Upper lobe of left lung (tissue), 6 donors: ENCODE measurements around the gene KCNJ1. TPM values are rescaled to one million over a fixed set of nuclear protein-coding genes. Genes with fewer than 3 reads are reported as not detected.

Source experiments
- ATAC-seq, 2 donors: fragments of 200-7000 bp; cut with Tn5 transposase; one replicate each; pipeline ENCODE4 v1.9.1; 2022; ENCODE audit warnings: mild to moderate bottlenecking in 2 of 2, moderate library complexity in 2 of 2; ENCODE audit not compliant: low FRiP score in 2 of 2
- DNase-seq, 2 donors: peaks; one replicate each; pipeline ENCODE4 v3.0.0-alpha.2; 2019 to 2020
- H3K27ac ChIP-seq, 4 donors: fragments of 200-600 bp; sonication (generic); one replicate each; pipeline ENCODE4 v1.5.1; 2016 to 2019
- H3K27me3 ChIP-seq, 4 donors: fragments of 200-600 bp; sonication (generic); one replicate each; pipeline ENCODE4 v1.5.1; 2017 to 2019
- H3K36me3 ChIP-seq, 4 donors: fragments of 200-600 bp; sonication (generic); one replicate each; pipeline ENCODE4 v1.5.1; 2016 to 2019
- H3K4me1 ChIP-seq, 4 donors: fragments of 200-600 bp; sonication (generic); one replicate each; pipeline ENCODE4 v1.5.1; 2018 to 2019
- H3K4me3 ChIP-seq, 4 donors: fragments of 200-600 bp; sonication (generic); one replicate each; pipeline ENCODE4 v1.5.1; 2017 to 2019; ENCODE audit warnings: mild to moderate bottlenecking in 2 of 4, moderate library complexity in 1 of 4
- H3K9me3 ChIP-seq, 4 donors: fragments of 200-600 bp; sonication (generic); one replicate each; pipeline ENCODE4 v1.5.1; 2018 to 2019
- CTCF ChIP-seq, 6 experiments: fragments of 450-650 bp in 4 of 6; fragments of 200-600 bp in 2 of 6; sonication (generic) in 2 of 6; IDR thresholded peaks; one replicate each; pipeline ENCODE4 v1.5.1; 2016 to 2019; ENCODE audit warnings: antibody characterized with exemption in 6 of 6
- EP300 ChIP-seq, 4 donors: sonication (generic); formaldehyde crosslinking; IDR thresholded peaks; one replicate each; pipeline ENCODE4 v1.5.1; 2017; ENCODE audit warnings: antibody characterized with exemption in 4 of 4, control low read depth in 2 of 4
- POLR2A ChIP-seq, 4 donors: fragments of 450-650 bp; IDR thresholded peaks; one replicate each; pipeline ENCODE4 v1.5.1; 2016 to 2017; ENCODE audit warnings: antibody characterized with exemption in 4 of 4, mild to moderate bottlenecking in 2 of 4
- POLR2AphosphoS5 ChIP-seq, 2 donors: sonication (generic); formaldehyde crosslinking; IDR thresholded peaks; one replicate each; pipeline ENCODE4 v1.5.1; 2017; ENCODE audit warnings: antibody characterized with exemption in 2 of 2
- WGBS, 2 donors: methylation state at CpG; one replicate each; pipeline ENCODE4 v1.1.5; 2017 to 2018; 5-methylcytosine and 5-hydroxymethylcytosine counted together
- total RNA-seq, 6 donors: library from RNA; depleted of rRNA in 4 of 6; stranded (reverse); fragments of >200 nt in 4 of 6; gene quantifications; one replicate each; pipeline versions ENCODE4 v1.1.0 to v1.2.1, GENCODE V29; 2016 to 2021
- donor health status: DM: no; HTN: no; CAD: no; lungs with moderate emphysema.
- donor health status: DM: no; HTN: yes; CAD: no; lungs with severe emphysema.

The KCNJ1 gene
- total RNA-seq, 6 donors from 2014 or later, result 0.15 to 0.59 (median 0.20) TPM; not detected in 3

- Histone ChIP-seq H3K27ac (no peak overlapping the region), H3K4me1 (no peaks in the 10 kb centered on the region), H3K4me3 (no peak overlapping the region), H3K27me3 (no peaks in the 10 kb centered on the region), H3K36me3 (peaks cover 0 to 45% (median 5%) of the 10 kb centered on the region in 4 donors), H3K9me3 (no peaks in the 10 kb centered on the region)
- WGBS, 2 donors, result 45 to 49% methylated on average over 9 of the region's 9 CpGs
- ATAC-seq, result peak in 1 of 2 donors; percentile 54
- TF ChIP-seq EP300 (IDR thresholded peaks at IDR 0.05), result no peak
- no peak for TF ChIP-seq POLR2AphosphoS5 (IDR thresholded peaks at IDR 0.05)
- no peak for TF ChIP-seq POLR2A (IDR thresholded peaks at IDR 0.05)
- TF ChIP-seq CTCF (IDR thresholded peaks at IDR 0.05), result no peak
- peak in 1 of 2 donors; percentile 31 for DNase-seq
Observed at GRCh38 chr11:128814856-128815705, 52.0 kb downstream of the KCNJ1 start.

GRCh38 chr11:128813729-128814128 is 53.4 kb downstream of the KCNJ1 start:
- TF ChIP-seq POLR2A (IDR thresholded peaks at IDR 0.05), result no peak
- DNase-seq (no peak), ATAC-seq (no peak)
- Histone ChIP-seq H3K27ac (no peak overlapping the region), H3K27me3 (no peaks in the 10 kb centered on the region), H3K4me1 (no peaks in the 10 kb centered on the region), H3K36me3 (peaks cover 2 to 52% (median 11%) of the 10 kb centered on the region in 4 donors), H3K4me3 (no peak overlapping the region), H3K9me3 (no peaks in the 10 kb centered on the region)
- WGBS, 2 donors, result 91 to 100% methylated on average over 4 of the region's 4 CpGs

- no peaks in the 10 kb centered on the region for H3K27me3 ChIP-seq
- 82 to 84% methylated on average over 8 of the region's 8 CpGs for WGBS, 2 donors
- peaks cover 2 to 69% (median 13%) of the 10 kb centered on the region in 4 donors for H3K36me3 ChIP-seq
- no peak overlapping the region for H3K27ac ChIP-seq
- no peak for TF ChIP-seq EP300 (IDR thresholded peaks at IDR 0.05)
- no peak for TF ChIP-seq POLR2AphosphoS5 (IDR thresholded peaks at IDR 0.05)
- no peak for TF ChIP-seq CTCF (IDR thresholded peaks at IDR 0.05)
- TF ChIP-seq POLR2A (IDR thresholded peaks at IDR 0.05), result no peak
- DNase-seq (no peak), ATAC-seq (no peak)
- H3K4me1 ChIP-seq, result no peaks in the 10 kb centered on the region
- no peak overlapping the region for H3K4me3 ChIP-seq
- H3K9me3 ChIP-seq, result no peaks in the 10 kb centered on the region
Observed at GRCh38 chr11:128810784-128811514, 56.1 kb downstream of the KCNJ1 start.

GRCh38 chr11:128809128-128809527 is 58.0 kb downstream of the KCNJ1 start:
- Histone ChIP-seq H3K27ac (no peak overlapping the region), H3K27me3 (no peaks in the 10 kb centered on the region), H3K4me1 (no peaks in the 10 kb centered on the region), H3K4me3 (no peak overlapping the region), H3K9me3 (no peaks in the 10 kb centered on the region), H3K36me3 (peaks cover 2 to 80% (median 13%) of the 10 kb centered on the region in 4 donors)
- no peak for DNase-seq
- 88 to 92% methylated on average over 6 of the region's 6 CpGs for WGBS, 2 donors
- TF ChIP-seq POLR2A (IDR thresholded peaks at IDR 0.05) (no peak), EP300 (IDR thresholded peaks at IDR 0.05) (no peak), POLR2AphosphoS5 (IDR thresholded peaks at IDR 0.05) (no peak), CTCF (IDR thresholded peaks at IDR 0.05) (no peak)
- ATAC-seq, result no peak

GRCh38 chr11:128807909-128808308 is 59.2 kb downstream of the KCNJ1 start:
- TF ChIP-seq EP300 (IDR thresholded peaks at IDR 0.05) (no peak), POLR2A (IDR thresholded peaks at IDR 0.05) (no peak), CTCF (IDR thresholded peaks at IDR 0.05) (no peak), POLR2AphosphoS5 (IDR thresholded peaks at IDR 0.05) (no peak)
- ATAC-seq (no peak), DNase-seq (no peak)
- Histone ChIP-seq H3K36me3 (peaks cover 2 to 80% (median 11%) of the 10 kb centered on the region in 4 donors), H3K4me3 (no peak overlapping the region), H3K27me3 (no peaks in the 10 kb centered on the region), H3K27ac (no peak overlapping the region), H3K4me1 (peaks cover 0 to 6% (median 2%) of the 10 kb centered on the region in 4 donors), H3K9me3 (no peaks in the 10 kb centered on the region)
